BE2C (cell line): ENCODE measurements around the gene ZDHHC14.
"Not testable (repeated sequence)": the region's sequence is repeated elsewhere in the genome, so short reads cannot be mapped to it uniquely, and the experiment has no call there.

Experiments
- DNase-seq: peaks from one replicate; pipeline ENCODE4 v3.0.0-alpha.2; 2020
- H3K27me3 ChIP-seq: fragments of 250-450 bp; sonication (Bioruptor Pico); 2 replicates; pipeline ENCODE4 v1.5.1; 2020; ENCODE audit warnings: mild to moderate bottlenecking
- H3K36me3 ChIP-seq: fragments of 250-450 bp; sonication (Bioruptor Pico); 2 replicates; pipeline ENCODE4 v1.5.1; 2020; ENCODE audit warnings: mild to moderate bottlenecking
- H3K4me1 ChIP-seq: fragments of 250-450 bp; sonication (Bioruptor Pico); 2 replicates; pipeline ENCODE4 v1.5.1; 2020
- H3K4me3 ChIP-seq: 2 replicates; pipeline ENCODE4 v1.5.1; 2011; ENCODE audit warnings: low read depth, low read length
- H3K9me3 ChIP-seq: fragments of 250-450 bp; sonication (Bioruptor Pico); 2 replicates; pipeline ENCODE4 v1.5.1; 2020
- CTCF ChIP-seq: IDR thresholded peaks from 2 replicates; pipeline ENCODE4 v1.5.1; 2012; ENCODE audit warnings: mild to moderate bottlenecking, low read depth, low read length

Gene ZDHHC14

GRCh38 chr6:157587127-157587926, 206.3 kb downstream of the ZDHHC14 start:
- H3K27me3 ChIP-seq = no peaks in the 10 kb centered on the region
- H3K4me3 ChIP-seq = no peak overlapping the region
- no peaks in the 10 kb centered on the region for H3K36me3 ChIP-seq
- H3K9me3 ChIP-seq = no peaks in the 10 kb centered on the region; the same call in 1 of the 2 replicates
- no peaks in the 10 kb centered on the region for H3K4me1 ChIP-seq
- no peak for DNase-seq
- TF ChIP-seq CTCF = no peak

GRCh38 chr6:157590654-157591053, 209.7 kb downstream of the ZDHHC14 start:
- not testable (repeated sequence) for H3K4me1 ChIP-seq, H3K4me3 ChIP-seq, H3K9me3 ChIP-seq, H3K36me3 ChIP-seq, DNase-seq, H3K27me3 ChIP-seq

- no peak overlapping the region for H3K4me3 ChIP-seq
- H3K27me3 ChIP-seq = no peaks in the 10 kb centered on the region
- H3K36me3 ChIP-seq = no peaks in the 10 kb centered on the region
- no peaks in the 10 kb centered on the region; the same call in 1 of the 2 replicates for H3K9me3 ChIP-seq
- H3K4me1 ChIP-seq = no peaks in the 10 kb centered on the region
- DNase-seq = no peak
- no peak for TF ChIP-seq CTCF
Observed at GRCh38 chr6:157592541-157592940, 211.6 kb downstream of the ZDHHC14 start.

GRCh38 chr6:157592980-157593379, 212.0 kb downstream of the ZDHHC14 start:
- TF ChIP-seq CTCF = no peak
- no peaks in the 10 kb centered on the region for H3K4me1 ChIP-seq
- no peaks in the 10 kb centered on the region for H3K36me3 ChIP-seq
- H3K27me3 ChIP-seq = no peaks in the 10 kb centered on the region
- no peak for DNase-seq
- H3K9me3 ChIP-seq = no peaks in the 10 kb centered on the region; the same call in 1 of the 2 replicates
- H3K4me3 ChIP-seq = no peak overlapping the region

- TF ChIP-seq CTCF = no peak
- H3K4me3 ChIP-seq = no peak overlapping the region
- H3K4me1 ChIP-seq = no peaks in the 10 kb centered on the region
- no peak for DNase-seq
- H3K27me3 ChIP-seq = no peaks in the 10 kb centered on the region
- H3K9me3 ChIP-seq = no peaks in the 10 kb centered on the region; the same call in 1 of the 2 replicates
- H3K36me3 ChIP-seq = no peaks in the 10 kb centered on the region
Observed at GRCh38 chr6:157593596-157593995, 212.6 kb downstream of the ZDHHC14 start.

GRCh38 chr6:157594292-157594691, 213.3 kb downstream of the ZDHHC14 start:
- TF ChIP-seq CTCF = no peak
- Histone ChIP-seq H3K9me3 (no peaks in the 10 kb centered on the region; the same call in 1 of the 2 replicates), H3K4me1 (no peaks in the 10 kb centered on the region), H3K36me3 (no peaks in the 10 kb centered on the region), H3K27me3 (no peaks in the 10 kb centered on the region), H3K4me3 (no peak overlapping the region)
- DNase-seq = no peak
